ENCODE measurements around the gene DNAJC15. TPM values are rescaled to one million over a fixed set of nuclear protein-coding genes. Genes with fewer than 3 reads are reported as not detected.

DNAJC15 gene
- total RNA-seq, 2 donors from 2014 or later = 1.4 to 8.2 TPM

GRCh38 chr13:43014162-43014561 lies 9.2 kb upstream of the DNAJC15 start:
- H3K27ac ChIP-seq = no peak overlapping the region
- H3K36me3 ChIP-seq = no peaks in the 10 kb centered on the region
- whole genome bisulfite sequencing = 56% methylated on average over 3 of the region's 3 CpGs
- intact Hi-C loops (cut with DNase I) = no loop called here
- no peak for TF ChIP-seq POLR2AphosphoS5 (IDR thresholded peaks at IDR 0.05)
- no peak for TF ChIP-seq CTCF (IDR thresholded peaks at IDR 0.05)
- TF ChIP-seq POLR2A (IDR thresholded peaks at IDR 0.05) = no peak
- H3K4me1 ChIP-seq (replicated peaks) = no peaks in the 10 kb centered on the region
- H3K4me3 ChIP-seq = no peak overlapping the region
- H3K27me3 ChIP-seq (replicated peaks; ENCODE audit: insufficient read depth) = no peaks in the 10 kb centered on the region
- DNase-seq (ENCODE audit: low spot score) = no peak
- no peaks in the 10 kb centered on the region for H3K9me3 ChIP-seq

GRCh38 chr13:43016226-43016625 lies 7.2 kb upstream of the DNAJC15 start:
- intact Hi-C loops (cut with DNase I) = no loop called here
- no peak overlapping the region for H3K27ac ChIP-seq
- no peaks in the 10 kb centered on the region for H3K27me3 ChIP-seq (replicated peaks; ENCODE audit: insufficient read depth)
- H3K4me1 ChIP-seq (replicated peaks) = no peaks in the 10 kb centered on the region
- no peak for DNase-seq (ENCODE audit: low spot score)
- H3K9me3 ChIP-seq = no peaks in the 10 kb centered on the region
- H3K36me3 ChIP-seq = no peaks in the 10 kb centered on the region
- TF ChIP-seq CTCF (IDR thresholded peaks at IDR 0.05) (no peak), POLR2AphosphoS5 (IDR thresholded peaks at IDR 0.05) (no peak), POLR2A (IDR thresholded peaks at IDR 0.05) (no peak)
- no peak overlapping the region for H3K4me3 ChIP-seq
- WGBS = 79% methylated on average over 5 of the region's 5 CpGs

GRCh38 chr13:43019811-43020210 lies 3.6 kb upstream of the DNAJC15 start:
- intact Hi-C loops (cut with DNase I) = no loop called here
- no peak for DNase-seq (ENCODE audit: low spot score)
- Histone ChIP-seq H3K36me3 (no peaks in the 10 kb centered on the region), H3K4me1 (replicated peaks) (no peaks in the 10 kb centered on the region), H3K27me3 (replicated peaks; ENCODE audit: insufficient read depth) (no peaks in the 10 kb centered on the region), H3K27ac (no peak overlapping the region), H3K9me3 (no peaks in the 10 kb centered on the region), H3K4me3 (no peak overlapping the region)
- 48% methylated on average over 2 of the region's 2 CpGs for WGBS
- TF ChIP-seq CTCF (IDR thresholded peaks at IDR 0.05) (no peak), POLR2A (IDR thresholded peaks at IDR 0.05) (no peak), POLR2AphosphoS5 (IDR thresholded peaks at IDR 0.05) (no peak)

GRCh38 chr13:43020794-43021193 lies 2.6 kb upstream of the DNAJC15 start:
- no peak for TF ChIP-seq POLR2AphosphoS5 (IDR thresholded peaks at IDR 0.05)
- no peak for TF ChIP-seq POLR2A (IDR thresholded peaks at IDR 0.05)
- no peak for TF ChIP-seq CTCF (IDR thresholded peaks at IDR 0.05)
- DNase-seq (ENCODE audit: low spot score) = no peak
- 36% methylated on average over 1 of the region's 1 CpG for WGBS
- no peaks in the 10 kb centered on the region for H3K36me3 ChIP-seq
- no peaks in the 10 kb centered on the region for H3K4me1 ChIP-seq (replicated peaks)
- intact Hi-C loops (cut with DNase I) = no loop called here
- H3K27me3 ChIP-seq (replicated peaks; ENCODE audit: insufficient read depth) = no peaks in the 10 kb centered on the region
- no peak overlapping the region for H3K27ac ChIP-seq
- H3K9me3 ChIP-seq = no peaks in the 10 kb centered on the region
- H3K4me3 ChIP-seq = no peak overlapping the region

- Histone ChIP-seq H3K4me3 (no peak overlapping the region), H3K27me3 (replicated peaks; ENCODE audit: insufficient read depth) (no peaks in the 10 kb centered on the region), H3K36me3 (no peaks in the 10 kb centered on the region), H3K4me1 (replicated peaks) (no peaks in the 10 kb centered on the region), H3K9me3 (no peaks in the 10 kb centered on the region), H3K27ac (no peak overlapping the region)
- WGBS = 81% methylated on average over 11 of the region's 11 CpGs
- TF ChIP-seq CTCF (IDR thresholded peaks at IDR 0.05) (no peak), POLR2A (IDR thresholded peaks at IDR 0.05) (no peak), POLR2AphosphoS5 (IDR thresholded peaks at IDR 0.05) (no peak)
- DNase-seq (ENCODE audit: low spot score) = no peak
- intact Hi-C loops (cut with DNase I) = no loop called here
Measured at GRCh38 chr13:43021926-43022670, 1.3 kb upstream of the DNAJC15 start.
